ENCODE results near the gene DAB2IP. TPM values are rescaled to one million over a fixed set of nuclear protein-coding genes. Genes with fewer than 3 reads are reported as not detected.
"Not testable (repeated sequence)": the region's sequence is repeated elsewhere in the genome, so short reads cannot be mapped to it uniquely, and the experiment has no call there.

The DAB2IP gene
- polyA plus RNA-seq (ENCODE audit: insufficient read length in 12 of 12), result 10 to 100 TPM in 11 of 12 donors, not detected in 1; 29.6 to 49.8 (median 38.4) TPM
- long read RNA-seq, donor 1, partial matches to known transcripts, result 12 of 12 reads
- long read RNA-seq, donor 1, other reads (novel, unspliced or antisense), result 0 of 12 reads
- long read RNA-seq, donor 2, partial matches to known transcripts, result 0 of 2 reads
- long read RNA-seq, donor 2, other reads (novel, unspliced or antisense), result 0 of 2 reads
- long read RNA-seq, donor 3, result 0 reads
- long read RNA-seq, donor 4, partial matches to known transcripts, result 0 of 2 reads
- long read RNA-seq, donor 4, other reads (novel, unspliced or antisense), result 0 of 2 reads
- long read RNA-seq, donor 5, result 0 reads
- long read RNA-seq, donor 6, result 0 reads
- long read RNA-seq, donor 7, result 0 reads
- long read RNA-seq, donor 8, full-length matches to known transcripts, result 1 of 14 reads
- long read RNA-seq, donor 8, partial matches to known transcripts, result 13 of 14 reads
- long read RNA-seq, donor 8, other reads (novel, unspliced or antisense), result 0 of 14 reads
- long read RNA-seq, donor 9, partial matches to known transcripts, result 0 of 1 reads
- long read RNA-seq, donor 9, other reads (novel, unspliced or antisense), result 0 of 1 reads
- long read RNA-seq, donor 10, full-length matches to known transcripts, result 2 of 47 reads
- long read RNA-seq, donor 10, partial matches to known transcripts, result 45 of 47 reads
- long read RNA-seq, donor 10, other reads (novel, unspliced or antisense), result 0 of 47 reads
- long read RNA-seq, donor 11, partial matches to known transcripts, result 0 of 1 reads
- long read RNA-seq, donor 11, other reads (novel, unspliced or antisense), result 0 of 1 reads

DNA sequence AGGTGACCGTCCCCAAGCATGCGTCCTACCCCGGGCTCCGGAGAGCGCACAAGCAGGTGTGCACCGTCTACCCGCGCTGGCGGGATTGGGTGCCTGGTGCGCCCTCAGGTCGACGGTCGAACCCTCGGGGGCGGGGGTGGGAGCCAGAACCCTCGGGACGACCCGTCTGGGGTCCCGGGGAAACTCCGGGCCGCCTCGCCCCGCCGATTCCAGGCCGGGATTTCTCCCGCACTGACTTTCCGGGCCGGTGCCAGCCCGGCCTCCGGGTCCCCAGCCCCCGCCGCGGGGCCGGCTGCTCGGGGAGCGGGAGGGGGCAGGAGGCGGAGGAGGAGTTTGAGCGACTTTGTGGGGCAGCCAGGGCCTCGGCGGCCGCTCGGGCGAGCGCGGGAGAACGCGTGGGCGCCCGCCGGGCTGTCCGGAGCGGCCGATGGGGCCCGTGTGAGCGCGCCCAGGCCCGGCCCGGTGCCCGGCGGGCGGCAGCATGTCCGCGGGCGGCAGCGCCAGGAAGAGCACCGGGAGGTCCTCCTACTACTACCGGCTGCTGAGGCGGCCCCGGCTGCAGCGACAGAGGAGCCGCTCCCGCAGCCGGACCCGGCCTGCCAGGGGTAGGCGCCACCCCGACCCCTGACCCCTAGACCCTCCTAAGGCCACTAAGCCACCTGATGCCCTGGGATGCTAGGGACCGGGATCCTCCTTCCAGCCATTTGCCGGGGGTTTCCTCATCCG is at the start of gene DAB2IP:
Gene DAB2IP (plus strand): TSS at position 340 of the 726 bp plus-strand sequence. CDS start 142 bp downstream, at position 482.
- peak; percentile 85 for DNase-seq

DNA sequence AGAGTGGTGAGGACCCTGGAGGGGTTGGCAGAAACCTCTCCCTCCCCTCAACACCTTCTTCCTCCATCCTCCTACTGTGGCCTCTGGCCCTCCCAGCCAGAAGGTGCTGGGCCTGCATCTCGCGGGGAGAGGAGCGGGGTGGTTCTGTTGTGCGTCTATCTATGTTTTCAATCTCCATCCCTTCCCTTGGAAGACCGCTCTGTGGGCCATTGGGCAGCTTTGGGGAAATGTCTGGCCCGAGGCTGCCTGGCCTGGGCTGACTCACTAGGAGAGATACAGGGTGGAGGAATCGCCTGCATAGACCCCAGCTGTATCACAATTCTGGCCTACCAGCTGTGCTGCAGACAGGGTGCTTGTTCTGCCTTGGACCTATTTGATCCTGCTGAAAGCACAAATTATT is 48.4 kb upstream of the DAB2IP start:
- no peak for DNase-seq

DNA sequence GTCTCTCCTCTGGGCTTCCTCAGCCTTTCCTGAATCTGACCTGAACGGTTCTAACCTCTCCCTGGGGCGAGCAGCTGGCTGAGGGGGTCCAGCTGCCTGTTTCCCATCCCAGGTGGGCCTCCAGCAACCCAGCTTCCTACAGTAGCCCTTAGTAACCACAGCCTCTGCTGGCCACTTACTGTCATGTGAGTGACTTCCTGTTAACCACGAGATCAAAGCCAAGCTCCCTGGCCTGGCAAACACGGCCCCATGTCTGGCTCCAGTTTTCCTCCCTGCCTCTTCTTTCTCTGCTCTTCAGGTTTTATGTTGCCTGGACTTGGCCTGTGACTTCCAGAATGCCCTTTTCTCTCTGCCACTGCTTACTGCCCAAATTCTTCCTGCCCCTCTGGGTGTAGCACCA is 47.2 kb upstream of the DAB2IP start:
- DNase-seq, result no peak

DNA sequence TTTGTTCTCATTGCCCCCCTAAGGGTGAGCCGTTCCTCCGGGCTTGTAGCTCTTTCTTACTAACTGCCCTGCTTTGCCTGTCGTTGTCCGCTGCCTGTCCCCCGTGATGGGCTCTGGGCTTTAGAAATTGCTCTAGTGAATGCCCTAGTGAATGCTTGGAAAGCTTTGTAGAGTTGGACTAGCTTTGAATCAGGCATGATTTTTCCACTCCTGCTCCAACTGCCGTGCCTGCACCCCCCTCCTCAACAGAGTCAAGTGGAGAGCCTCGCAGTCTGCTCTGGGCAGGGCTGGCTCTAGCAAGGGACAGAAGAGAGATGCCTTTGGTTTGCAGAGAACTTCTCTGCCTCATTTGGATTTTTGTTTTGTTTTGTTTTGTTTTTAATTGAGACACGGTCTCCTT is 46.8 kb upstream of the DAB2IP start:
- DNase-seq, result no peak

DNA sequence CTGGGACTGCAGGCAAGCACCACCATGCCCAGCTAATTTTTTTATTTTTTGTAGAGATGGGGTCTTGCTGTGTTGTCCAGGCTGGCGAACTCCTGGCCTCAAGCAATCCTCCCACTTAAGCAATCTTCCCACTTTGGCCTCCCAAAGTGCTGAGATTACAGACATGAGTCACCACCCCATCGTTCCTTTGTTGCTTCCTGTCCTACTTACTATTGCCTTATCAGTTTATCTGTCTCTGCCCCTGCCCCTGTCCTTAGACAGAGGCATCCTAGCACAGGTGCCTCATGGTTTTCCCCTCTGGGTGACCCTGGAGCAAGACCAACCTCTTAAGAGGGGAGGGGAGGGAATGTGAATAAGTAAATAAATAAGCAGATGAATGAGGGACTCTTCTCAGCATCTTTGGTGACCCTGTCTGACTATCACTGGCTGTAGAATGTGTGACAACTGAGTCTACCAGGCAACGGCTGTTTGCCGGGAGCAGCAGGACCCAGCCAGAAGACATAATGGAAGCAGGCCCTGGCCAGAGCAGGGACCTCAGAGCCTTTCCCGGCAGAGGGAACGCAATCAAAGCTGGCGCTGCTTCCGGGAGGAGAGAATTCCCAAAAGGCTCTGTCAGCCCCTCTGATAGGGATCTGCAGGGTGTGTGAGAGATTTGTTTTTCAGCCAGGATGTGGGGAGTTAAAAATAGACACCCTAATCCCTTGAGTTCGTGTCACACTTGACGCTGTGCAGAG is 43.8 kb upstream of the DAB2IP start:
- peak; percentile 33 for DNase-seq

DNA sequence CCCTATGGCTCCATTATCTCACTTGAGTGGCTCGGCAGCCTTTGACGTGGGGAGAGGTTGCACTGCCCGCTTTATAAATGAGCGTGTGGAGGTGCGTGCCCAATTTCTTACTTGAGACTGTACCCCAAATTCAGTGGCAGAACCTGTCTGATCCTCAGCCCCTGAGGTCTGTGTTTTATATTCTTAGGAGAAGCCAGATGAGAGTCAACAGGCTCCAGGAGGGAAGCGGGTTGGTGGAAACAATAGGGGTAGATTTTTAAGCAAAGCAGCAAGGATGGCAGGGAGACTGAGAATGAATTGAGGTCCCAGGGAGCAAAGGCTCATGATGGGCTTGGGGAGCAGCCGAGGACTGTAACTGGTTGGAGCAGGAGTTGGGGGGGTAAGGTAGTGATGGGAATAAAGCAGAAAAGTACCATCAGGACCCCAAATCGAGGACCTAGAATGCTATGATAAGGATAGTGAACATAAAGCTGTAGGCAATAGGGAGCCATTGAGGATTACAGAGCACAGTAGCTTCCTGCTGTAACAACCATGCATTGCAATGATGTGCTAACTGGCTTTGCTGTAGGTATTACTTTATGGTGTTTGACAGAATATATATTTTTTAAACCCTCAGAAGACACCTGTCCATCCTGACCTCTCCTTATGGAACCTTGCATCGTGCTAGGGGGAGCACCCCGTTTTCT is 43.1 kb upstream of the DAB2IP start:
- DNase-seq, result no peak

DNA sequence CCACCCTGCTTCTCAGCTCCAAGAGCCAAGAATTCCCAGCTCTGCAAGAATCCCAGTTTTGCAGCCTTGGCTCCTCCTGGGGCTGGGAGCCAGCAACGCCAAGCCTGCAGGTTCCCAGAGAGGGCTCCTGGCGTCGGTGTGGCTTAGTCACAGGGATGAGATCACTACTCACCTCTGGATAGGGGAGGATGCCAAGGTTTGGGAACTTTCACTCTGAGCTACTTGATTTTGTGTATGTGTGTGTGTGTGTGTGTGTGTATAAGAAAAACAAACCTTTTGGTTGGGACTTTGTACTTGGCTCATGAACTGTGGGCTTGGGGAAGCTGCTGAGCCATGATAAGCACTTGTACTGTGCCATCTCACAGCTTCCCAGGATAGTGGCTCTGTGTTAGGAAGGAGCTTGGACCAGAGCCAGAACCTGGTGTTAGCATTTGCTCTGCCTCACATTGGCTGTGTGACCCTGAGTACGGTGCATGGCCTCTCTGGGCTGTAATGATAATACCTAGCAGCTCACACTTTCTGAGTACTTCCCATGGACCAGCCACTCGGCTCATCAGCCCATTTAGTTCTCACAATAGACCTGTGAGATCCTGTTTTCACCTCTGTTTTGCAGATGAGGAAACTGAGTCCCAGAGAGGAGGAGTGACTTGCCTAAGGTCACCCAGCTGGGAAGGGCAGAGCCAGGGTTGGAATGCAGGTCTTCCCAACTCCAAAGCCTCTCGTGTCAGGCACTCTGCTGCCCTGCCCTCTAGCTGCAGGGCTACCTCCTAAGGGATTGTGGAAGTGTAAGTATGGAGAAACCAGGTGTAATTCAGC is 41.4 kb upstream of the DAB2IP start:
- no peak for DNase-seq

DNA sequence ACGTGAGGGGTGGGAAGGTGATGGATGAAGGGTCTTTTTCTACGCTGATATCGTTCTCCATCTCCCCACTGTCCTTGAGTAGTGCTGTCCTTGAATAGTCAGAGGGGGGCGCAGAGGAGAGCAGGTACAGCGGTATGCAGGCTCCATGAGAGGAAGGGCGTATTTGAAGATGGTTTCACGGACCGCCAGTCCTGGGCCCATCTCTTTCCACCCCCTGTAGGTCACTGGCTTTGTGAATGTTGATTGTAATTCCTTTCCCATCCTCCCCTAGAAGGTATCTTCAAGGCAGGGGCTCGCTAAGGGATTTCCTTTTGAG is 40.8 kb upstream of the DAB2IP start:
- DNase-seq, result no peak

DNA sequence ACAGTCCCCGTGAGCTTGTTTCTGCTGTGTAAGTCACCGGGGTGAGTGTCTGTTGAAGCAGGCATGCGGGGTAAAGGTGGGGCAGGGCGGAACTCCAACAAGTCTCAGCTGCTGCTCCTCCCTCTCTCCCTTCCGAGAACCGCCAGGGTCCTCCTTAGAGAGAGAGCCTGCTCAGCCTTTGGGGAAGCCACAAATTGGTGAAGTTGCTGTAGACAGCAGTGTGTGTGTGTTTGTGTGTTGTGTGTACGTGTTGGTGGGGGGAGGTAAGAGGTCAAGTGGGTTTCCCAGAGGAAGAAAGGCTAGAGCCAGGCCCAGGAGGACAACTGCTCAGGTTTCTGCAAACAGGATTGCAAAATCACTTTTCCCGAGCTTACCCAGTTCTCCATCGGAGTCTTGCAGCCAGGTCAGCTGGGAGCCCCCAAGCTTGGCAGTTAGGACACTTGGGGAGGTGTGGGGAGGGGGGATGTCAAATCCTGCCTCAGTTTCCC is 38.9 kb upstream of the DAB2IP start:
- DNase-seq, result no peak

DNA sequence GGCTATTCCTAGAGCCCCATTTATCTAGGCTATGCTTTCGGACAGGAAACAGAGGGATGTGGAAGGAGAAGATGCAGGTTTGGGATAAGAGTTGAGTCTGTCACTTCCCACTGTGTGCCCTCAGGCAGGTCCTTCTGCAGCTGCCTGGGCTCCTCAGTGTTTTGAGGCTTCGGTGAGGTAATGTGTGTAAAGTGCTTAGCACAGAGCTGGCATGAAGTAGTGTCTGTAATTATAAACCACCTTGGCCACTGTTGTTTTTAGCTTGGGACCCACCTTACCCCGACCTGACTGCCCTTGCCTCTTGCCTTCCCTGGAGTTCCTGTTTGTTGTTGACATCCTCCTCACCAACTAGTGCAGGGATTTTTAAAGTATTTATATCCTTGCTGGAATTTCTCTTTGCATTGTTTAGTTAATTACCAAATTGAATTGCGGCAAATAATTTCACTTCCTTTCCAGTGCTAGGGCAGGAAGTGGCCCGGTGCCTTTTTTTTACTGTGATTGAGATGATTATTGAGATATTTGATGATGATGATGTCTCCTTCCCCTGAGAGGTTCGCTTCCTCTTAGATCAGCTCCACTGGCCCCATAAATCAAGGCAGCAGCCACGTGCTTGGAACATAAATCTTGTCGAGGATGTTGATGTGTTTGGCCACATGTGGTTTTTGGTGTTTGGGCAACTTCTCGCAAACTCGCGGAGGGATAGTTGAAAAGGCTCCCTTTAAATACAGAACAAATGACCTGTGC is 38.3 kb upstream of the DAB2IP start:
- DNase-seq, result no peak

DNA sequence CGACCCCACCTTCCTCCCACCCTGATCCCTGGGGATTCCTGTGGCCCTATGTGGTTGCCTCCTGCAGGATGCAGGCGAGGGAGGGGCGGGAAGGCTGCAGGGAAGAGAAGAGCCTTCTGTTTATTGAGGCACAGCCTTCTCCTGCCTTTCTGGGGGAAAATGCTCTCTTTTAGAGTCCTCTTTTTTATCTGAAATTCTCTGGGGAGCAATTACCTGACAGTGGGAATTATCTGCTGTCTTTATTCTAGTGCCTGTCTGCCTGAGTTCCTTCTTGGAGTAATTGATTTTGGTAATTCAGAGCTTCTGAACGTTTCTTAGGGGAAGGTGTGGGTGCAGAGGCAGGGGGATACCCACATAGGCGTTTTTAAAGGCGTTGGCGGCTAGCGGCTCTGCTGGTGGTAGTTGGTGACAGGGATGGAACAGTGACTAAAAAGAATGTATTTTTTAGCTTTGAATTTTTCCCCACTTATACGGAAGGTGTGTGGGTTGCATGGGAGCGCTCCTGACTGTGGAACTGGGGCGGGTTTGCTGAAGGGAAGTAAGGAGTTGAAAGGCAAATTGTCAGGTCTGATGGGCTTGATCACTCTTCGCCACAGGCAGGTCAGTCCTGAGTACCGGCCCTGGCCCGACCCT is 35.2 kb upstream of the DAB2IP start:
- no peak for DNase-seq

DNA sequence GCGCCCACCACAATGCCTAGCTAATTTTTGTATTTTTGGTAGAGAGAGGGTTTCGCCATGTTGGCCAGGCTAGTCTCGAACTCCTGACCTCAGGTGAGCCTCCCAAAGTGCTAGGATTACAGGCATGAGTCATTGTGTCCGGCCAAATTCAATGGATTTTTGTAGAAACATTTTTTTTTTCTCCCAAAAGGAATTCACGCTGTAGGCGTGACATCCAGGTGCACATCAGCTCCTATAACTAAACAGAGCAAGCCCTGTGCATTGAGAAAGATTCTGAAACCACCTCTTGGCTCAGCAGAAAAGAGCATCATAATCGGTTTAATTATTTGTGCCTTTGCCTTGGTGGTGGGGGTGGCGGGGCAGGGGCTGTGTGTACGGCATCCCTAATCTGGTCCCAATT is 32.9 kb upstream of the DAB2IP start:
- DNase-seq, result no peak

DNA sequence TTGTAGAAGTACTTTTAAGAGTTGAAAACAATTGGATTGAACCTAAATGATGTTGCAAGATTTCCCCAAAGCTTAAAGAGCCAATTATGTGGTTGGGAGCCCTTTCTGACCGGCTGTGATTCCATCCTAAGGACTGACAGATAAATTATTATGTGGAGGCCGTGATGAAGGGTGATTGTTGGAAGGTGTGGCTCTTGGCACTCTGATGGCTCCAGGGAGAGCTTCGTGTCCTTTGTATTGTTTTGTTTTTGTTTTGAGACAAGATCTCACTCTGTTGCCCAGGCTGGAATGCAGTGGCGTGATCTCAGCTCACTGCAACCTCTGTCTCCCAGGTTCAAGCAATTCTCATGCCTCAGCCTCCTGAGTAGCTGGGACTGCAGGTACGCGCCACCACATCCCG is 32.5 kb upstream of the DAB2IP start:
- DNase-seq, result not testable (repeated sequence)

DNA sequence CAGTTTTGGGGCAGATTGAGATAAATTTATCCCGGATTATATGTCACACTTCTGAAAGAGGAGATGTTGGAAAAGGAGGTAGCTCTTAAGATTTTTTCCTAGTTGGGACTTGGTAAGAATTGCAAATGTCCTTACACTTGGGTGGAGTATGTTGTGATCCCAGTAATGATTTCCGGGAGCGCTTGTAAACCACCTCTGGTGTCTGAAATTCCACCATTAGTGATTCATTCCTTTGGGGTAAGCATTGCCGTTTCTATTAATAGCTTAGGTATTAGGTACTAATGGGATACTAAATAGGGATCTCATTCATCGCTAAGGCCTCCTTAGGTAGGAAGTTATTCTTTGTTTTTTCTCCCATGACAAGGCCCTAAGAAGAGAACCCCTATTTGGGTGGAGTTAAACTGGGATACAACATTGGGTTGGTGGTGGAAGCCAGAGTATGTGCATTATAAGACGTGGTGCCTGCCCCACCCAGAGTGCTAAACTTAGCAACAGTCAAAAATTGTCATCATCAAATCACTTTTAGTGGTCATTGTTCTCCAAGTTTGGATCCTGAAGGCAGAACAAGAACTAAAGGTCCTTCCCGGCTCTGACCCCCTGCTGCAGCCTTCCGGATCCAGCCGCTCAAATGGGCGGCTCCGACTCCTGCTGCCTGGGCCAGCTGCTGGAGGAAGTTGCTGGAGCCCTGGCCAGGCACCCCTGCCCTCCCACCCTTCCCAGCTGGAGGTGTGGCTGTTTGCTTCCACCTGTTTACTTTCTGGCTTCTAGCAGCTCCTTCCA is 31.7 kb upstream of the DAB2IP start:
- DNase-seq, result no peak

DNA sequence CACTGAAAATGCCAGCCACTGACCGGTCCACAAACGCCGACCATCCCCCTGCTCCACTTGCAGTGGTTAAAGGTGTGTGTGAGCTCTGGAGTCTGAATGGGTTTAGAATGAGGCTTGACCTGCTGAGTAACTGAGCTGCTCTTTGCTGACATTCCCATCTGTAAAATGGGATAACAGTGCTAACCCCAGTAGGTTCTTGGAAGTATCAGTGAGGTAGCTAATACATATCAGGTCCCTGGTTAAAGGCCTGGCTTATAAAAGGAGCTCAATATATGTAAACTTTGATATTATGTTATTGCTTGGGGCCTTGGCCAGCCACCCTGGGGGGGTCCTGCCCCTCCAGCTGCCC is 31.1 kb upstream of the DAB2IP start:
- no peak for DNase-seq

DNA sequence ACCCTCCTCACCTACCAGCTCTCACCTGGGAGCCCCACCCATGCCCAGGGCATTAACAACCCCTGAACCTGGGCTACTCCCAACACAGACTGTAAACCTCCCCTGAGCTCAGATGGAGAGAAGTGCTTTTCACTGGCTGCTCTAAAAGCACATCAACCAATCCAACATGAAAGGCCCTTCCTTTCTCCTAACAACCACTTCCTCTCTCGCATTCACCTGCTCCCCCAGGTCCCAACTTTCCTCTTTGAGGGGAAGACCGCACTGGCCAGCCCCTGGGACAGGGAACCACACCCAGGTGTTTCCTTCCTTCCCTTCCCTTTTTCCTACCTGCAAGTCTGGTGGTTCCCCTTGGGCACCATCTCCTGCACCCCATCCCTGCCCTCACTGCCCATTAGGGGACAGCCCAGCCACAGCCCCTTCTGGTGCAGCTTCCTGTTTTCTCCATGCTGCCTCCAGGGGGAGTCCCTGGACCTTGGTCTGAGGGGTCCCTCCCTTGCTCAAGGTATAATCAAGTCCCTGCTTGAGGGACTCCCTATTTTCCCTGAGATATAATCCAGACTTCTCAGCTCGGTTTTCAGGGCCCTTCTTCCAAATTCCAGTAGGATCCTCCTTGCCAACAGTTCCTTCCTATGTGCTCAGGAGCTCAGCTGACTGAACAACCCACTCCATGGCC is 30.5 kb upstream of the DAB2IP start:
- DNase-seq, result no peak

DNA sequence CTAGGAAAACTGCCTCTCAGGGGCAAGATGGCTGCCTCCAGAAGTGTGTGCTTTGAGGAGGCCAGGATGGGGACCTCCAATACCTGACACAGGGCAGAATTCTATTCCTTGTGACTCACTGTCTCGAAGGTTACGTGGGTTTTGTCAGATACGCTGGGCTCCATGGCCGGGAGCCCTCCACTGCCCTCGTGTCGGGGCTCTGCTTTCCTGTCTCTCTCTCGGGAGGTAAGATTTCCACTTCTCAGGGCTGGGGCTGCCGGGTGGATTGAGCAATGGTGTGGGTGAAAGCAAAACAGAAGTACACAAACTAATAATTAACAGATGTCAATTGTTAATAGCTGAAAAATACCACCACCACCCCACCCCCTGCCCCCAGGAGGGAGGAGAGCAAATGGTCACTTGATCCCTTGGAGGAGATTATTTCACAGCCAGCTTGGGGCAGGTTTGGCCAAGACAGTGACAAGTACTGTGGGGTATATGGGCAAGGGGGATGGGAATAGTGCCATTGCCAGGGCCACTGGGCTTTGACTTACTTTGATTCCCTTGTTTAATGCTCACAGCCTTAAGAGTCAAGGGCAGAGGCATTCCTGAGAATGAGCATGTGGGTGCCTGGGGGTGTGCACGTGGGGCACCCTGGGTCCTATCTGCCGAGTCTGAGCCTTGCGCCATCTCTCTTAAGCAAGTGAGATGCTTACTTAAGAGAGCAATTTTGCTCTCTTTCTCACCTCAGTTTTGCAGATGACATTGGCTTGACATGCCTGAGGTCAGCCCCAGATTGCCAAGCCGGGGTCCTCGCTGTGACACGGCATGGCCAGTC is 28.8 kb upstream of the DAB2IP start:
- DNase-seq, result no peak
